VCaP (cell line): ENCODE data around the gene RBBP8NL.
A peak's percentile ranks its signal among the peaks of the same experiment; 100 is the strongest.

ENCODE experiments used
- H3K27ac ChIP-seq: fragments of 450-650 bp; 2 replicates; pipeline ENCODE4 v1.5.1; 2017
- TF ChIP-seq, protein P1 (sequence below): fragments of 450-650 bp; conservative IDR thresholded peaks from 2 replicates; pipeline ENCODE4 v1.5.1; 2017; ENCODE audit warnings: mild to moderate bottlenecking, moderate library complexity

Gene RBBP8NL

DNA sequence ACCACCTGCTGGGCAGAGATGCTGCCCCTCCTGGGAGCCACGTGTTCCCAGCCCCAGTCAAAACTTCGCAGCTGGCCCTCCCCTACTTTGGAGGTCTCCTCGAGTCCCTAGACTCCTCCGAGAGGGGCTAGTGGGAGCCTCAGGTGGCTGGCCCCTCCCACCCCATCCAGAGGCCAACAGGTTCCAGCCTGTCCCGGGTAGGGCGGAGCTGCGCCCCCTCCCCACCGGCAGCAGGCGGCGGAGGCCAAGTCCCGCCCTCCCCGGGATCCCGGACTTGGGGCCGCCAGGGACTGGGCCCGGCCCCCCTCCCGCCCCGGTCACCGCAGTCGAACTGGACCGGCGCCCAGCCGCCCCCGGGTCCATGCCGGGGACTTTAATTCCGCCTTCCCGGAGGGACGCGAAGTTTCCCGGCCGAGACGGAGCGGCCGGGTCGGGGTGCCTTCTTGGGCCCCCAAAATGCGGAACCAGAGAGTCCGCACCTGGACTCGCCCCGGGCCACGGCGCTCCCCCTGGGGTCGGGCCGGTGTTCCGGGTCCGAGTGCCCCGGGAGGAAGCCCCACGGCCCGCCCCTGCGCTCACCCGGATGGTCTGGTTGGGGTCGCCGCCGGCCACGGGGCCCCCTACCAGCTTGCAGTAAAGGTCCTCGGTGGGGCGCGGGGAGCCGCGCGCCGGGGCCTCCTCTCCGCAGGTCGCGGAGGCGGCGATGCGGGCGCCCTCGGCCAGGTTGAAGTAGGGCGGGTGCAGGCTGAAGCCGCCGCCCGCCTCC lies 60.8 kb downstream of the RBBP8NL start:
- peak overlapping the region; percentile 94 for H3K27ac ChIP-seq
- TF ChIP-seq, protein P1, sequence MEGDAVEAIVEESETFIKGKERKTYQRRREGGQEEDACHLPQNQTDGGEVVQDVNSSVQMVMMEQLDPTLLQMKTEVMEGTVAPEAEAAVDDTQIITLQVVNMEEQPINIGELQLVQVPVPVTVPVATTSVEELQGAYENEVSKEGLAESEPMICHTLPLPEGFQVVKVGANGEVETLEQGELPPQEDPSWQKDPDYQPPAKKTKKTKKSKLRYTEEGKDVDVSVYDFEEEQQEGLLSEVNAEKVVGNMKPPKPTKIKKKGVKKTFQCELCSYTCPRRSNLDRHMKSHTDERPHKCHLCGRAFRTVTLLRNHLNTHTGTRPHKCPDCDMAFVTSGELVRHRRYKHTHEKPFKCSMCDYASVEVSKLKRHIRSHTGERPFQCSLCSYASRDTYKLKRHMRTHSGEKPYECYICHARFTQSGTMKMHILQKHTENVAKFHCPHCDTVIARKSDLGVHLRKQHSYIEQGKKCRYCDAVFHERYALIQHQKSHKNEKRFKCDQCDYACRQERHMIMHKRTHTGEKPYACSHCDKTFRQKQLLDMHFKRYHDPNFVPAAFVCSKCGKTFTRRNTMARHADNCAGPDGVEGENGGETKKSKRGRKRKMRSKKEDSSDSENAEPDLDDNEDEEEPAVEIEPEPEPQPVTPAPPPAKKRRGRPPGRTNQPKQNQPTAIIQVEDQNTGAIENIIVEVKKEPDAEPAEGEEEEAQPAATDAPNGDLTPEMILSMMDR: no peak

DNA sequence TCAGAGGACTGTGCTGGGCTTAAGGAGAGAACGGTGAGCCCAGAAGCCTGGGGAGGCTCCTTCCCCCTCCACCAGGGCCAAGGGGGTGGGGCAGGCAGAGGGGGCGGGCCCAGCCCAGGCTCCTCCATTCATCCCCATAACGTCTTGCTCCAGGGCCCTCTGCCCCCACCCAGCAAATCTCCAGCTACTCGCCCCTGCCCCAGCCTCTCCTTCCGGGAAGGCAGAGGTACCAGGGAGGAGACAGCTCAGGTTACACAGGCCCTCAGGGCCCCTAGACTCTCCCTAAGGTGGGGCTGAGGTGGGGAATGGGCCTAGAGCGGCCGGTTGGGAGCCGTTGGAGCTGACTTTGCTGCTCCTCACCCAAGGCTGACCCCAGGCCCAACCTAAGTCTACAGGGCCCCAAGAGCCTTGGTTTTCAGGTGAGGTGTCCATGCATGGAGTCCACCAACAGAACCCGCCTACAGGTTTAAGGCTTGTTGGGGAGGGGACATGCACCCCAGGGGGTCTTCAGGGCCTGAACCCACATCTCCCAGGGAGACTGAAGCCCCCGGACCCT lies 61.4 kb downstream of the RBBP8NL start:
- peak overlapping the region; percentile 94 for H3K27ac ChIP-seq
- TF ChIP-seq, protein P1: no peak

DNA sequence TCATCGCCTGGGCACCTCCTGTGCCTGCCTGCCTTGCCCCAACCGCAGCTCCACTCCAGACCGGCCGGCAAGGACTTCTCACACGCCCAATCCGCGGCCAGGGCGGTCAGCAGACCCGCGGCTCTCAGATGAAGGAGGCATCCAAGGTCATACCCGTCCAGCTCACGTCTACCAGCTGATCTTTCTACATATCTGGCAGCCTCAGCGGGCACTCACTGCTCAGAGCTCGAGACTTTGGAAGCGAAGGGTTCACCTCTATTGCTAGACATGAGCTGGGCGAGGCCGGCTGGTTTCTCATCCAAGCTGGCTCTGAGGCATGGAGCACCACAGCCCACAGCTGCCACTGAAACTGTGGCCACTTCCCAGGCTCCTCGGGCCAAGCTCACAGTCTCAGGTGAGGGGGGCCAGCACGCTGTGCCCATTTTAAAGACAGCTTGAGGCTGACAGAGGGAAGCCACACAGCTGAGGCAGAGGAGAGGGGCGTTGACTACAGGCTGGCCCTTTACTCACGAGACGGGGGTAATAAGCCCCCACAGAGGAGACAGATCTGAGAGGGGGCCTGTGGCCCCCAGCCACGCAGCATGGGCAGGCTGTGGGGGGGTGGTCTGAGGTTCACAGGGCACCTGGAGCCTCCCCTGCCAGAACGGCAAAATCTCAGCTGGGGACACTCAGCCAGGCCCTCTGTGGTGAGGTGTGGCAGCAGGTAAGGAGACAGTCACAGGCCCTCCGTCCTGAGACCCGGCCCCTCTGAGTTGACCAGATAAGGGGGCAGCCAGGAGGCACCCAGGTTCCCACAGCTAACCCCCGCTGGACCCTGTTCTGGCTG lies 62.2 kb downstream of the RBBP8NL start:
- TF ChIP-seq, protein P1: no peak
- peak overlapping the region; percentile 94 for H3K27ac ChIP-seq

DNA sequence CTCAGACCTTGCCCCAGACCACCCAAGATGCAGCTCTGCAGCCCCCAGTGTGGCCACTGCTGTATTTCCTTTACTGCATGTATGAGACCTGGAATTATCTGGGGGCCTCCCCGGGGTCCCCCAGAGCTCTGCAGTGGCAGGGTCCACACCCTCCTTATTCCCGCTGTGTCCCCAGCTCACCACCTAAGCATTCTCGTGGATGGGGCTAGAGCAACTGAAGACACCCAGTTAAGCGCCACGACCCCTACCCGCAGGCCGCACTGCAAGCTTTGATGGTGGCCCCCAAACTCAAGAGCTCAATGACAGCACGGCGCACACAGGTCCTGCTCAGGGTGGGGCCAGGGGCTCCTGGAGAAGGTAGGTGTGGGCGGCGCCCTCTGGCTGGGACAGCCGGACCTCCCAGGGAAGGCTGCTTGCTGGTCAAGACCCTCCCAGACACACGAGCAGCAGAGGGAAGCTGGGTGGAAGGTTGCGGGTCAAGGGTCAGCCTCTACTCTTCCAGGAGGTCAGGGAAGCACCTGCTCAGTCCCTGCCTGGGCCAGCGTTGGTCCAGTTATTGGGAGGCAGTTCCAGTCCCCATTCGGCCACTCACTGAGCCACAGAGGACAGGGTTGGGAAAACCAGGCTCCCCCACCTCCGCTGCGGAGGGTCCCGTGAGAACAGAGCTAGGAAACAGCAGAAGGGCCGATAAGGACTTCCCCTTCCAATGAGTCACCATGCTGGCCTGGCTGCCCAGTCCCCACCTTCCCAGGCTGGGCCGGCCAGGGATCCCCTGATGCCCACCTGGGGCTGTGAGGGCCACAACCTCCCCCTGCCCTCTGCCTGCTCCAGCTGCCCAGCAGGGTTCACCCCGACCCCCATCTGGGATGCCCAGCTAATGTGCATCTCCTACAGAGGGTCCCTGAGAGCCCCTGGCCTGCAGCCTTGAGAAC lies 63.2 kb downstream of the RBBP8NL start:
- H3K27ac ChIP-seq: peak overlapping the region; percentile 94
- TF ChIP-seq, protein P1: no peak

DNA sequence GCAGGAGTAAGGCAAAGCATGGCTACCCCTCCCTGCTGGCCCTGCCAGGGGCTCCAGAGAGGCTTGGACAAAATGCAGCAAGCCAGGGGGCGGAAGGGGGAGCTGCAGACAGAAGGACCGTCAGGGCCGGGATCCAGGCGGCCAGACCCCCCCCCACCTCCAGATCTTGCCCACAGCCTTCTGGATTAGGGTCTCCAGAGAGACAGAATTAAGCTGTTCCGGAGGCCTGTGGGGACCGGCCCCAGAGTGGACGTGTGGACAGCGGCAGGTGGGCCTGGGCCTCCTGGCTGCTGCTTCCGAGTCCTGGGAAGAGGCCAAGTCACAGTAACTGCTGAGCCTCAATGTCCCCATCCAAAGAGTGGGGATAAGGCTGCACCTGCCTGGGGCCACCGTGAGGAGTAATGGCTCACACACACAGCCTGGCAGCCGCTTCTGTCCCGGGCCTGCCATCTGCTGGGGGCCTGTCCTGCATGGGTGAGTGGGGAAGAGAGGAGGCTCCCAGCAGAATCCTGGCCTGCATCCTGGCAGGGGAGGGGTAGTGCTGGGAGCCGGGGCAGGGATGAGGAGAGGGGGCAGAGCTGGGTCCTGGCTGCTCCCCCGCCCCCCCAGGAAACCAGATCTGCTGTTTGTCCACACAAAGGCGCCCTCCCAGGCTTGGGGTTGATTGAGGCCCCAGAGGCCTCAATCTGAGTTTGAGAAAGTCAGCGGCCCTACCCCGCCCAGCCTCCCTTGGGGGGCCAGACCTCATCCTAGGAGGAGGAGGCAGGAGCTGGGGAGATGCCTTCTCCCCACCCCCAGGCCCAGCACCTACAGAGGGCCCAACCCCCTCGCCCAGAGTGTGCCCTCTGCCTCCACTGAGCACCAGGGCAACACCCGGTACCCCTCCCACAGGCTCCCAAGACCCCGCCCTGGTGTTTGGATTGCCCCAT lies 64.1 kb downstream of the RBBP8NL start:
- peak overlapping the region; percentile 18; the same call in 1 of the 2 replicates for H3K27ac ChIP-seq
- TF ChIP-seq, protein P1: no peak

DNA sequence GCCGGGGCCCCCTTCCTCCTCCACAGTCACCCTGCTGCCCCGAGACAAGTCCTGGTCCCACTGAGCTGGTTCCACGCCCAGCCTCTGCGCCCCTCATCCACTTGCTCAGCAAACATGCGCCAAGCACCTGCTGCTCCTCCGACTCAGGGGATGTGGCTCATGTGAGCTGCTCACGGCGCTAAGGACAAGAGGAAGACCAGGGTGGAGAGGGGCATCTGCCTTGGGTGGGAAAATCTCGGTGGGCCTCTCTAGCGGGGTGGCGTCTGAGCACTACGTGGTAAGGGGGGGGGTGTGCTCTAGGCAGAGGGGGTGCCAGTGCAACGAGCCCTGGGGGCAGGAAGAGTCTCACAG lies 64.8 kb downstream of the RBBP8NL start:
- H3K27ac ChIP-seq: no peak overlapping the region
- TF ChIP-seq, protein P1: no peak
